NCI-H2171 (cell line): ENCODE measurements around the gene RAB27A.
"Not testable (repeated sequence)": the region's sequence is repeated elsewhere in the genome, so short reads cannot be mapped to it uniquely, and the experiment has no call there.

Experiments used
- DNase-seq: peaks from one replicate; lab custom pipeline; 2025; lab: John Stamatoyannopoulos, UW

RAB27A gene

DNA sequence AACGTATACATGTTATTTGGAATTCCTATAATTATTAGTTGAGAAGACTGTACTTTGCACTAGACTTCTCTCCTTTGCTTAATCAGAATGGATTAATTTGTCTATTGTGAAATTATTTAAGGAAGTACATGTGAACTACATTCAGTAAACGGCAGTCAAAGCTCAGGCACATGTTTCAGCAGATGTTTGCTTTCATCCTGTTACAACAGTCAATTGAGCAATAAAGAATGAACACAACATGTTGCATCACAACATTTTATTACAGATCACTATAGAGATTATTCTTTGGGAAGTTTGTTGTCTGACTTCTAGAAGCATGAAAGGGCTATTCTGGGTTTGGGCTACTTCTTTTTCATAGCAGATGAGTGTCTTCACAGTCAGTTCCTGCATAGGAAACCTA, 39.2 kb downstream of the RAB27A start:
- DNase-seq, result no peak

- not testable (repeated sequence) for DNase-seq
Observed at GRCh38 chr15:55249885-55250284, 39.7 kb downstream of the RAB27A start.

DNA sequence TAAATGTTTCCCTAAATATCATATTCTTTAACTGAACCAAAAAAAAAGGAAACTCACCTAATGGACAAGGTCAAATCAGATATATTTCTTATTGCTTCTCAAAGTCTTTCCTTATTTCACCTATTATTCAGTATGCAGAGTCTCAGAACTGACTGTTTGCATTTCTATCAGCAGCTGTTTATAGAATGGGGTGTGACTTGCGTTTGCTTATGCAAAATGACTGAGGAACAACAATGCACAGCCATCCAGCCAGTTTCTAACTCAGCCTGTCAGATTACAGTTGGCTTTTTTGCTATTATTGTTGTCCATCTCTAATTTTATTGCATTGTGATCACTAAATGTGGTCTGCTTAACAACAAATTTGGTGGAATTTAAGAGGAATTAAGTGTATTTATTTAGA, 40.7 kb downstream of the RAB27A start:
- no peak for DNase-seq

DNA sequence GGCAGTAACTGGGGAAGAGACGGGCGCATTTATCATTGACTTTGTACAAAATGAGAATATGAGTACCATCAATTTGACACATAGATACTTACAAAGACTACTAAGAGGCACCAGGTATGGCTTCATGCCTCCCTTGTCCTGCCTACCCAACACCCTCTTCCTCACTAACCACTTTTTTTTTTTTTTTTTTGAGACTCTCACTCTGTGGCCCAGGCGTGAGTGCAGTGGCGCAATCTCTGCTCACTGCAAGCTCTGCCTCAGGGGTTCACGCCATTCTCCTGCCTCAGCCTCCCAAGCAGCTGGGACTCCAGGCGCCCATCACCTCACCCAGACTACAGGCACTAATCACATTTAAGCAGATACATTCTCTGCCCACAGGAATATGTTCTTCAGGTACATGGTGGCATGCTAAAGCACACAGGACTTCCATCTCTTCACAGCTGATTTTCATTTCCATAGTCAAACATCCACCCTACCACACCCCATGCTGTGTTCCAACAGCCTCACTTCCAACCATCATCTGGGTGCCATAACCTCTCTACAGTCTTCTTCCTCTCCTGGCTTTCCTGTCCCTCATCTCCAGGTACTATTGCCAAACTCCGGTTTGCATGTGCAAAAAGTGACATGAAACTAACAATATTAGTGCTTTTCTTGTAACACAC, 41.7 kb downstream of the RAB27A start:
- DNase-seq, result no peak

DNA sequence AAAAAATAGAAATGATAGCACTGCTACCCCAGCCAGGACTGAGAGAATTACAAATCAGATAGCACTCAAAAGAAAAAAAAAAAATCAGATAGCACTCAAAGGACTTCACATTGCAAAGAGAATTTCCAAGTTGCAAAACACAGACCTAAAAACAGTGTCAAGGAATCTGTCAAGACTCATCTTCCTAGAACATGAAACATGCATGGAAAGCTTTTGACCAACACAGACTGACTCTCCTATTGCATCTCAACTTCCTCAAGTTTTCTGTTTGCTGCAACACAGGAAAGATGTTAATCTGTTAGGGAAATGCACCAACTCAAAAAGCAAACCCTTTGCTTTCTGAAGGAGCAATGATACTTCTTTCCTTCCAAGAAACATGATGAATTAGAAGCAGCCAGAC, 42.3 kb downstream of the RAB27A start:
- no peak for DNase-seq

- DNase-seq, result no peak
Observed at GRCh38 chr15:55246567-55246966, 43.0 kb downstream of the RAB27A start.

DNA sequence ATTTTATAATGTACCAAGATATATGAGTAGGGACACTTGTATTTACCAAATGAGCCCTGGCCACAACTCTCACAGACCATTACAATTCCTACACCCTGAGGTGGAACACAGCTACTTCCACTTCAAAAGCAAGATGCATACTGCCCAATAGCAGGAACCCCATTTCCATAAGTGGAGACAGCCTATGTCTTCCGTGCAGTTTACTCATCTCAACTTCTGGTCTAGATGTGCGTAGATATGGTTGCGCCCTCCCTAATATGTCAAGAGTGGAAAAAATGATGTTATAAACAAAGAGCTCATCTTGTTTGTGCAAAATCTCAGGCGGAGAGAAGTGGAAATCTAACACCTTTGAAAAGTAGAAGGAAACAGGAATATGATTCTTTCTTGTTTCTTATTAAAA, 44.6 kb downstream of the RAB27A start:
- no peak for DNase-seq

GRCh38 chr15:55241891-55242290, 47.7 kb downstream of the RAB27A start:
- DNase-seq, result no peak

GRCh38 chr15:55241186-55241585, 48.4 kb downstream of the RAB27A start:
- no peak for DNase-seq

DNA sequence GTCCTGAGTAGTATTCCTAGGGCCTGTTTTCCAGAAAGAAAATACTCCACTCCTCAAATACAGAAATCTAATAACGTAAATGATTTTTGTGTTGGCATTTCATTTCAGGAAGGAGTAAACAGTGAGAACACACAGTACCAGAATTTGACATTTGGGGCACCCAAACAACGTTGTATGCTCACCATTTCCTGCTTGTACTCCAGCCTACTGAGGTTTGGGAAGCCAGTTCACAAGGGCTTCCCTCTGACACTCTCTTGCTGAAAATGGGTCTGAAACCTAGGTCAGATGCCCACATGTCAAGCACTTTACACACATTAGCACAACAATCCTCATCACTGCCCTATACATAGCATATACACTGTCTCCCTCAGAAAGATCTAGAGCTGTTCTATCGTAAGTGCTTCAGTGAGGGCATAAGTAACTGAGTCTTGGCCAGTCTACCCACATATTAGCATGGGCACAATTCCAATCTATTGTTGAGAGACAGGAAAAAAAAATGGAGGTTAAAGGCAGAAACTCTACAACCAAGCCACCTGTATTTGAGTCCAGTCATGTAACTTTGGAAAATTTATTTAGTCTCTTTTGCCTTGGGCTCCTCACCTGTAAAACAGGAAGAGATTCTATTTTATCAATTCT, 49.4 kb downstream of the RAB27A start:
- DNase-seq, result no peak

DNA sequence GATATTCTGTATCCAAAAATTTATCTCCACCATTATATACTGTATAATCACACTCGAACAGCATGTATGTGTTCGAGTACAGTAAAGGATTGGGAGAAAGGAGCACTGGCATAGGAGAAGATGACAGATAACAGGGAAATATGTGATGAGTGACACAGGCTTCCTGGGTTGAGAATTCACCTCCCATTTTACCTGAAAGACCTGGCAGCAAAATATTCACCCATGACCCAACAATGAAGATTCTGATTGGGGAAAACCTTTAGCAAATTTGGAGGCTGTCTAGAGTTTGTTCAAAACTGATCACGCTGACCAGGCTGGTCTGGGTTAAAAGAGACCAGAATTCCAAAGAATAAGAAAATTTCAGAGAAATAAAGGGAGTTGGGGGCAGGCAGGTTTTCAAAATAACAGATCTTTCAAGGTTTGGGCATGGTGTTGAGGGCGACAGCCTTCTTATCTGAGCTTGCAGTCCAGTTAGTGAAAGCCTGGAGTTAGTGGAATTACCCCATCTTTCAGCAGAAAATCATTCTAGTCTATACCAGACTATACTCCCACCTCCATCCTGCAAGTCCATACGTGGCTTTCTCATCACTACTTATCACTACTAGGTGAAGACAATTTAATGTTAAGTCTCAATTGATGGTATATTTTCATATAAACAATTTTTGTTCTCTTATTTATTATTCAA, 50.0 kb downstream of the RAB27A start:
- DNase-seq, result no peak

DNA sequence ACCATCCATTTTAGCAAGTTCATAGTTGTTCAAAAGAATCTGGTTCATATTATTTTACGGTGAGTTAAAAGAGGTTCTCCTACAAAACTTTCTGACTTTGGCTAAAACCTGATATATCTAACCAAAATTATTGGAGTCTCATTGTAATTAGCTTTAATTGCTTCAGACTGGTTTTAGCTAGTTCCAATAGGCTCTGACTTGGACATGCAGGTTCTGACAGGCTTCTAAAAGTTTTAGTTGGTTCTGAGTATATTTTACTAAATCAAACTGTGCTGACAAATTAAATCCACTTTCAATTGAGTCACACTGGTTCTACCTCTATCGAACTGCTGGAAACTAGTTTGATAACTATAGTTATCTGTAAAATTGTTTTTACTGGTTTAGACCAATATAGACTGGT, 50.7 kb downstream of the RAB27A start:
- no peak for DNase-seq

DNA sequence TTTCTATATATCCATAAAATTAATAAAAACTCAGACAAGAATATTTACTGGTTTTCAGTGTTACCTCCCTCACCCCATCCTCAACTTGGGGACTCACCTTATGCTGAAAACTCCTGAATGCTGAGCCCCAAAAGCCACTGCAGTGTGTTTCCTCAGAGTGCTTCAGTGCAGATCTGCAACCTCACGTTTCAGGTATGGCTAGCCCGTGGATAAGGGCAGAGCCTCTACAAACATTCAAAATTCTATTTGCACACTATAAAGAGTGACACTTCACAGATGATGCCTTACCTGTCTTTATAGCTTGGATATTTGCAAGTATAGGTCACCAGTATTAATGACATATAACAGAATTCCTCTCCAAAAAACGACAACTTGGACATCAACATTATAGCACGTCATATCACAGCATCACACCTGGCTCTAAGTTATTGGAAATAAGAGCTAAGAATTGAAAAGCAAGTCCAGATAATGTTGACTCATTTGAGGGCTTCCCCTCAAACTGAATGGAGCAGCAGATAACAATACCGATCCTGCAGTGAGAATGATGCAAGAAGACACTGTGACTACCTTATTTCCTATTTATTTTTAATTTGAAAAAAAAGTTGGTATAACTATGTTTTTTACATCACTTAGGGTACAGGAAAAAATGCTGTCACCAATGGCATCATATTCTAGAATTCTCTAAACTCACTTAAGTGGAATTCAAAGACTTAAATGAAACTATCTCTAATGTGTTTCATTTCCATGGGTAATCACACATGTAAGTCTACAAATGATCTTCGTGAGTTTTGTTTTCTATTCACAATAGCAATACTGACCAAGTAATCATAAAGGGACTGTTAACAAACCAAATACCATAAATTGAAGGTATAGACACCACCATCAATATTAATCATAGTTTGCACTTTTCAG, 52.1 kb downstream of the RAB27A start:
- DNase-seq, result no peak

- no peak for DNase-seq
Observed at GRCh38 chr15:55235546-55236036, 54.0 kb downstream of the RAB27A start.

- DNase-seq, result no peak
Observed at GRCh38 chr15:55234800-55235104, 54.9 kb downstream of the RAB27A start.

GRCh38 chr15:55234104-55234799, 55.4 kb downstream of the RAB27A start:
- no peak for DNase-seq

- DNase-seq, result no peak
Observed at GRCh38 chr15:55231455-55231854, 58.2 kb downstream of the RAB27A start.

- DNase-seq, result no peak
Observed at GRCh38 chr15:55230953-55231352, 58.7 kb downstream of the RAB27A start.

GRCh38 chr15:55230051-55230670, 59.5 kb downstream of the RAB27A start:
- no peak for DNase-seq

DNA sequence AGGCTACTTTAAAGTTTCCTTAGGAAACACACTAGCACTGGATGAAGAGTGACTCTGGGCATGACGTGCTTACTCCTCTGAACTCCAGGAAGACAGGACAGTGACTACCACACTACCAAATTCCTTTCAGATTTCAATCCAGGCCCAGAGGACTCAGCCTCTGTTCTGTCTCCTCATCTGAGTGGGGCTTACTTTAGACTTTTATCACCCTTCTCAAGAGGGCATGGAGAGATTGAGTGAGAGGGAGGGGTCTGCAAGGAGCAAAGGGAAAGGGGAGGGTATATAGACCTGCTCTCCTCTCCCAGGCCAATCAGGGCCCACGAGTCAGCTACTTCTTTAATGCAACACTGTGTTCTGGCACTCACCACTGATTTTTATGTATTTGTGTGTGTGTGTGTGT, 63.5 kb downstream of the RAB27A start:
- no peak for DNase-seq

DNA sequence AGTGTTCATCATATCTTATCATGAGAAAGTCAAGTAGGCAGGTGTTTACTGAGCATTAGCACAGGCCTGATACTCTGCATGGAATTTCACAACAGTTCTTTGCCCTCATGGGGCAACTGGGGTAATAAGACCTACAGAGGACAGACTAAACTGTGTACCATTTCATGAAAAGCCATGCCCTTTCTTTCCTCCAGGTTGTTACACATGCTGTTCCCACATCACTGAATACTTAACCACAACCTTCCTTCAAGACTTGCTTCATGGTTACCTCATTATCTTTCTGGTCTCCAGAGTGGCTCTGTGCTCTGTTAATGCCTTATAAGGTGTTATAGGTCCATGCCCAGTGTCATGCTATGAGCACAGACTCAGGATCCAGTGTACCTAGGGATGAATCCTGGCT, 64.7 kb downstream of the RAB27A start:
- DNase-seq, result no peak
